WTC11 (cell line): ENCODE results near the gene RPP14. TPM values are rescaled to one million over a fixed set of nuclear protein-coding genes. Genes with fewer than 3 reads are reported as not detected.

Source experiments
- ATAC-seq: fragments of 200-7000 bp; cut with Tn5 transposase; 2 replicates; pipeline ENCODE4 v1.10.0; 2021; ENCODE audit warnings: mild to moderate bottlenecking, moderate library complexity
- CTCF ChIA-PET: fragments of 300-600 bp; sonication (Branson Sonifier 250); formaldehyde crosslinking; loops from one replicate; lab custom pipeline; 2021; ENCODE audit warnings: antibody characterized with exemption; lab: Charles Lee
- POLR2A ChIA-PET: fragments of 350-600 bp; sonication (Branson Sonifier 250); formaldehyde crosslinking; loops from one replicate; lab custom pipeline; 2021; ENCODE audit warnings: antibody characterized with exemption; lab: Charles Lee
- DNase-seq: peaks from one replicate; pipeline ENCODE4 v3.0.0; 2021; ENCODE audit warnings: low spot score
- H3K27ac Mint-ChIP-seq: 2 replicates; pipeline ENCODE4 v1.8.0; 2021; ENCODE audit warnings: mixed read lengths
- H3K27me3 Mint-ChIP-seq: 2 replicates; pipeline ENCODE4 v1.8.0; 2021; ENCODE audit warnings: low read depth, mild to moderate bottlenecking, moderate library complexity, mixed read lengths
- H3K36me3 Mint-ChIP-seq: 2 replicates; pipeline ENCODE4 v1.8.0; 2021; ENCODE audit warnings: mixed read lengths
- H3K4me1 Mint-ChIP-seq: 2 replicates; pipeline ENCODE4 v1.8.0; 2022; ENCODE audit warnings: mixed read lengths
- H3K4me3 Mint-ChIP-seq: 2 replicates; pipeline ENCODE4 v1.8.0; 2021; ENCODE audit warnings: mild to moderate bottlenecking, moderate library complexity, mixed read lengths
- H3K9me3 Mint-ChIP-seq: 2 replicates; pipeline ENCODE4 v1.8.0; 2021; ENCODE audit warnings: mixed read lengths
- ATF1 ChIP-seq: sonication (generic); formaldehyde crosslinking; IDR thresholded peaks from 2 replicates; pipeline ENCODE4 v1.8.1; 2023; ENCODE audit warnings: mild to moderate bottlenecking, moderate library complexity, missing genetic modification reagents
- CBFB ChIP-seq: sonication (generic); formaldehyde crosslinking; IDR thresholded peaks from 2 replicates; pipeline ENCODE4 v1.8.1; 2022; ENCODE audit warnings: mild to moderate bottlenecking, low read depth, missing genetic modification reagents
- E2F1 ChIP-seq: sonication (generic); formaldehyde crosslinking; IDR thresholded peaks from 2 replicates; pipeline ENCODE4 v1.8.0; 2022; ENCODE audit warnings: mild to moderate bottlenecking, missing genetic modification reagents
- EMX1 ChIP-seq: fragments of 250-450 bp; sonication (Bioruptor Pico); IDR thresholded peaks from 2 replicates; pipeline ENCODE4 v1.8.0; 2021; ENCODE audit warnings: mild to moderate bottlenecking
- ETV6 ChIP-seq: sonication (generic); formaldehyde crosslinking; IDR thresholded peaks from 2 replicates; pipeline ENCODE4 v1.8.1; 2022; ENCODE audit warnings: mild to moderate bottlenecking, missing genetic modification reagents
- GRHL2 ChIP-seq: fragments of 250-450 bp; sonication (Bioruptor Pico); IDR thresholded peaks from 2 replicates; pipeline ENCODE4 v1.8.0; 2022; ENCODE audit warnings: mild to moderate bottlenecking, moderate library complexity; ENCODE audit not compliant: insufficient replicate concordance, severe bottlenecking
- HMGA2 ChIP-seq: fragments of 250-450 bp; sonication (Bioruptor Pico); IDR thresholded peaks from 2 replicates; pipeline ENCODE4 v1.4.0; 2021; ENCODE audit warnings: mild to moderate bottlenecking, moderate library complexity
- MLX ChIP-seq: sonication (generic); formaldehyde crosslinking; IDR thresholded peaks from 2 replicates; pipeline ENCODE4 v1.8.1; 2023; ENCODE audit warnings: mild to moderate bottlenecking, missing genetic modification reagents, moderate library complexity
- MXD4 ChIP-seq: fragments of 250-450 bp; sonication (Bioruptor Pico); IDR thresholded peaks from 2 replicates; pipeline ENCODE4 v1.8.0; 2021; ENCODE audit warnings: mild to moderate bottlenecking, moderate library complexity, borderline replicate concordance
- PREB ChIP-seq: sonication (generic); formaldehyde crosslinking; IDR thresholded peaks from 2 replicates; pipeline ENCODE4 v1.8.1; 2022; ENCODE audit warnings: mild to moderate bottlenecking, missing genetic modification reagents, moderate library complexity, borderline replicate concordance
- RORB ChIP-seq: fragments of 250-450 bp; sonication (Bioruptor Pico); IDR thresholded peaks from 2 replicates; pipeline ENCODE4 v1.9.0; 2021; ENCODE audit warnings: mild to moderate bottlenecking
- SMAD3 ChIP-seq: sonication (generic); formaldehyde crosslinking; IDR thresholded peaks from 2 replicates; pipeline ENCODE4 v1.8.0; 2022; ENCODE audit warnings: missing genetic modification reagents, mild to moderate bottlenecking, borderline replicate concordance
- TEAD4 ChIP-seq: sonication (generic); formaldehyde crosslinking; IDR thresholded peaks from 2 replicates; pipeline ENCODE4 v1.8.0; 2022; ENCODE audit warnings: mild to moderate bottlenecking, missing genetic modification reagents
- TP53 ChIP-seq: sonication (generic); formaldehyde crosslinking; IDR thresholded peaks from 2 replicates; pipeline ENCODE4 v1.8.1; 2023; ENCODE audit warnings: mild to moderate bottlenecking, missing genetic modification reagents
- ZMAT4 ChIP-seq: fragments of 250-450 bp; sonication (Bioruptor Pico); IDR thresholded peaks from 2 replicates; pipeline ENCODE4 v1.9.0; 2021; ENCODE audit warnings: mild to moderate bottlenecking
- total RNA-seq: library from RNA; stranded (reverse); gene quantifications from 3 replicates; pipeline ENCODE4 v1.2.3, GENCODE V29; 2021
- TF ChIP-seq, protein P1 (sequence below): sonication (generic); formaldehyde crosslinking; conservative IDR thresholded peaks from 2 replicates; pipeline ENCODE4 v1.8.1; 2022; ENCODE audit warnings: mild to moderate bottlenecking, missing genetic modification reagents
- TF ChIP-seq, protein P2 (sequence below): sonication (generic); formaldehyde crosslinking; IDR thresholded peaks from 2 replicates; pipeline ENCODE4 v1.8.1; 2022; ENCODE audit warnings: low read depth, missing genetic modification reagents, borderline replicate concordance
- TF ChIP-seq, protein P3 (sequence below): sonication (generic); formaldehyde crosslinking; IDR thresholded peaks from 2 replicates; pipeline ENCODE4 v1.8.0; 2022; ENCODE audit warnings: missing genetic modification reagents
- TF ChIP-seq, protein P4 (sequence below): sonication (generic); formaldehyde crosslinking; IDR thresholded peaks from 2 replicates; pipeline ENCODE4 v1.8.1; 2023; ENCODE audit warnings: mild to moderate bottlenecking, missing genetic modification reagents
- TF ChIP-seq, protein P5 (sequence below): sonication (generic); formaldehyde crosslinking; IDR thresholded peaks from 2 replicates; pipeline ENCODE4 v1.8.1; 2023; ENCODE audit warnings: mild to moderate bottlenecking, missing genetic modification reagents, moderate library complexity

The RPP14 gene
- total RNA-seq, 1 experiment from 2014 or later = 17.9 TPM

DNA sequence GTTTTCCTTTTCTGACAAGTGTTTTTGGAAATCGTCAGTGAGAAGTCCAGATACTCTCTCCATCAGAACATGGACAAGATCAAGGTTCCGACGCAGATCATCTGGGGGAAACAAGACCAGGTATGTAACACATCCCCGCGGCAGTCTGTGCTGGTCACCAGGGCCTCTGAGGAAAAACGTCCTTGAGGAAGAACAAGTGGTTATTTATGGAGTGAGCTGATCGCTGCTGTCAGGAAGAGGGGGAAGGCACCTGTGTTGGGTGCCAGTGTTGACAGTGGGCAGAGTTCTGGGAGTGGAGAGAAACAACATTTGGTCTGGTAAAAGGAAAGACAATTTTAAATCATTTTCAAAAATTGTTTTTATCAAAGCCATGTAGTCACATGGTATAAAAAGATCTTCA lies 20.7 kb upstream of the RPP14 start (continued):
- no peak for TF ChIP-seq TEAD4 (CRISPR knock-in tag)

- ATAC-seq (no peak), DNase-seq (no peak)
- no peak for TF ChIP-seq CBFB
- TF ChIP-seq EMX1 (CRISPR knock-in tag) = no peak
- no peak for TF ChIP-seq ZMAT4
- TF ChIP-seq, protein P1, sequence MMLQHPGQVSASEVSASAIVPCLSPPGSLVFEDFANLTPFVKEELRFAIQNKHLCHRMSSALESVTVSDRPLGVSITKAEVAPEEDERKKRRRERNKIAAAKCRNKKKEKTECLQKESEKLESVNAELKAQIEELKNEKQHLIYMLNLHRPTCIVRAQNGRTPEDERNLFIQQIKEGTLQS (CRISPR knock-in tag) = no peak
- TF ChIP-seq PREB (CRISPR knock-in tag) = no peak
- no peak for TF ChIP-seq RORB
- TF ChIP-seq GRHL2 (CRISPR knock-in tag) = no peak
- no peak for TF ChIP-seq TP53 (CRISPR knock-in tag)
- no peak for TF ChIP-seq SMAD3 (CRISPR knock-in tag)
- TF ChIP-seq, protein P2, sequence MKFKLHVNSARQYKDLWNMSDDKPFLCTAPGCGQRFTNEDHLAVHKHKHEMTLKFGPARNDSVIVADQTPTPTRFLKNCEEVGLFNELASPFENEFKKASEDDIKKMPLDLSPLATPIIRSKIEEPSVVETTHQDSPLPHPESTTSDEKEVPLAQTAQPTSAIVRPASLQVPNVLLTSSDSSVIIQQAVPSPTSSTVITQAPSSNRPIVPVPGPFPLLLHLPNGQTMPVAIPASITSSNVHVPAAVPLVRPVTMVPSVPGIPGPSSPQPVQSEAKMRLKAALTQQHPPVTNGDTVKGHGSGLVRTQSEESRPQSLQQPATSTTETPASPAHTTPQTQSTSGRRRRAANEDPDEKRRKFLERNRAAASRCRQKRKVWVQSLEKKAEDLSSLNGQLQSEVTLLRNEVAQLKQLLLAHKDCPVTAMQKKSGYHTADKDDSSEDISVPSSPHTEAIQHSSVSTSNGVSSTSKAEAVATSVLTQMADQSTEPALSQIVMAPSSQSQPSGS (CRISPR knock-in tag) = no peak
- TF ChIP-seq, protein P3, sequence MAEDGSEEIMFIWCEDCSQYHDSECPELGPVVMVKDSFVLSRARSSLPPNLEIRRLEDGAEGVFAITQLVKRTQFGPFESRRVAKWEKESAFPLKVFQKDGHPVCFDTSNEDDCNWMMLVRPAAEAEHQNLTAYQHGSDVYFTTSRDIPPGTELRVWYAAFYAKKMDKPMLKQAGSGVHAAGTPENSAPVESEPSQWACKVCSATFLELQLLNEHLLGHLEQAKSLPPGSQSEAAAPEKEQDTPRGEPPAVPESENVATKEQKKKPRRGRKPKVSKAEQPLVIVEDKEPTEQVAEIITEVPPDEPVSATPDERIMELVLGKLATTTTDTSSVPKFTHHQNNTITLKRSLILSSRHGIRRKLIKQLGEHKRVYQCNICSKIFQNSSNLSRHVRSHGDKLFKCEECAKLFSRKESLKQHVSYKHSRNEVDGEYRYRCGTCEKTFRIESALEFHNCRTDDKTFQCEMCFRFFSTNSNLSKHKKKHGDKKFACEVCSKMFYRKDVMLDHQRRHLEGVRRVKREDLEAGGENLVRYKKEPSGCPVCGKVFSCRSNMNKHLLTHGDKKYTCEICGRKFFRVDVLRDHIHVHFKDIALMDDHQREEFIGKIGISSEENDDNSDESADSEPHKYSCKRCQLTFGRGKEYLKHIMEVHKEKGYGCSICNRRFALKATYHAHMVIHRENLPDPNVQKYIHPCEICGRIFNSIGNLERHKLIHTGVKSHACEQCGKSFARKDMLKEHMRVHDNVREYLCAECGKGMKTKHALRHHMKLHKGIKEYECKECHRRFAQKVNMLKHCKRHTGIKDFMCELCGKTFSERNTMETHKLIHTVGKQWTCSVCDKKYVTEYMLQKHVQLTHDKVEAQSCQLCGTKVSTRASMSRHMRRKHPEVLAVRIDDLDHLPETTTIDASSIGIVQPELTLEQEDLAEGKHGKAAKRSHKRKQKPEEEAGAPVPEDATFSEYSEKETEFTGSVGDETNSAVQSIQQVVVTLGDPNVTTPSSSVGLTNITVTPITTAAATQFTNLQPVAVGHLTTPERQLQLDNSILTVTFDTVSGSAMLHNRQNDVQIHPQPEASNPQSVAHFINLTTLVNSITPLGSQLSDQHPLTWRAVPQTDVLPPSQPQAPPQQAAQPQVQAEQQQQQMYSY (CRISPR knock-in tag) = no peak
- no peak for TF ChIP-seq ETV6 (CRISPR knock-in tag)
- TF ChIP-seq HMGA2 (CRISPR knock-in tag) = no peak
- TF ChIP-seq ATF1 (CRISPR knock-in tag) = no peak
- TF ChIP-seq MXD4 (CRISPR knock-in tag) = no peak
- TF ChIP-seq E2F1 (CRISPR knock-in tag) = no peak
- TF ChIP-seq, protein P4, sequence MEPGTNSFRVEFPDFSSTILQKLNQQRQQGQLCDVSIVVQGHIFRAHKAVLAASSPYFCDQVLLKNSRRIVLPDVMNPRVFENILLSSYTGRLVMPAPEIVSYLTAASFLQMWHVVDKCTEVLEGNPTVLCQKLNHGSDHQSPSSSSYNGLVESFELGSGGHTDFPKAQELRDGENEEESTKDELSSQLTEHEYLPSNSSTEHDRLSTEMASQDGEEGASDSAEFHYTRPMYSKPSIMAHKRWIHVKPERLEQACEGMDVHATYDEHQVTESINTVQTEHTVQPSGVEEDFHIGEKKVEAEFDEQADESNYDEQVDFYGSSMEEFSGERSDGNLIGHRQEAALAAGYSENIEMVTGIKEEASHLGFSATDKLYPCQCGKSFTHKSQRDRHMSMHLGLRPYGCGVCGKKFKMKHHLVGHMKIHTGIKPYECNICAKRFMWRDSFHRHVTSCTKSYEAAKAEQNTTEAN (CRISPR knock-in tag) = no peak
- TF ChIP-seq MLX = no peak
- TF ChIP-seq, protein P5, sequence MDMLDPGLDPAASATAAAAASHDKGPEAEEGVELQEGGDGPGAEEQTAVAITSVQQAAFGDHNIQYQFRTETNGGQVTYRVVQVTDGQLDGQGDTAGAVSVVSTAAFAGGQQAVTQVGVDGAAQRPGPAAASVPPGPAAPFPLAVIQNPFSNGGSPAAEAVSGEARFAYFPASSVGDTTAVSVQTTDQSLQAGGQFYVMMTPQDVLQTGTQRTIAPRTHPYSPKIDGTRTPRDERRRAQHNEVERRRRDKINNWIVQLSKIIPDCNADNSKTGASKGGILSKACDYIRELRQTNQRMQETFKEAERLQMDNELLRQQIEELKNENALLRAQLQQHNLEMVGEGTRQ (CRISPR knock-in tag) = no peak
- peaks cover 9% of the 10 kb centered on the region; the same call in 1 of the 2 replicates for H3K9me3 Mint-ChIP-seq
- no peak overlapping the region for H3K4me3 Mint-ChIP-seq
- no peak overlapping the region for H3K27ac Mint-ChIP-seq
- H3K4me1 Mint-ChIP-seq = no peaks in the 10 kb centered on the region
- POLR2A ChIA-PET = no interaction called here
- no peaks in the 10 kb centered on the region for H3K27me3 Mint-ChIP-seq
- H3K36me3 Mint-ChIP-seq = peaks cover 17% of the 10 kb centered on the region
- CTCF ChIA-PET = no interaction called here
Measured at GRCh38 chr3:58287354-58287753, 18.7 kb upstream of the RPP14 start.
